C1 segment of cervical spinal cord (tissue), 14 donors: ENCODE measurements around the gene SNRPA1.
"Not testable (repeated sequence)": the region's sequence is repeated elsewhere in the genome, so short reads cannot be mapped to it uniquely, and the experiment has no call there.

ENCODE experiments used
- DNase-seq, 14 donors: peaks; one replicate each; lab custom pipeline; 2025; lab: John Stamatoyannopoulos, UW

Gene SNRPA1

GRCh38 chr15:101296418-101297405 lies 1.7 kb upstream of the SNRPA1 start:
- DNase-seq = no peak

GRCh38 chr15:101295607-101296161 lies 636 bp upstream of the SNRPA1 start:
- DNase-seq = peak in 1 of 14 donors; percentile 31

- DNase-seq = no peak
Observed at GRCh38 chr15:101293122-101293521, 1.9 kb downstream of the SNRPA1 start.

GRCh38 chr15:101288905-101289513 lies 6.0 kb downstream of the SNRPA1 start:
- no peak for DNase-seq

- not testable (repeated sequence) for DNase-seq
Observed at GRCh38 chr15:101287342-101287741, 7.7 kb downstream of the SNRPA1 start.

GRCh38 chr15:101286471-101287114 lies 8.5 kb downstream of the SNRPA1 start:
- DNase-seq = no peak

GRCh38 chr15:101283931-101284330 lies 11.1 kb downstream of the SNRPA1 start:
- no peak for DNase-seq

- no peak for DNase-seq
Observed at GRCh38 chr15:101280007-101280406, 15.0 kb downstream of the SNRPA1 start.

GRCh38 chr15:101277943-101278564 lies 17.0 kb downstream of the SNRPA1 start:
- DNase-seq = no peak

GRCh38 chr15:101277038-101277822 lies 17.8 kb downstream of the SNRPA1 start, which contains the start of gene SELENOS:
SELENOS (minus strand) TSS chr15:101277485; CDS start chr15:101277417, 68 bp downstream.
- DNase-seq = peak; percentile 3 to 89 (median 70)

- no peak for DNase-seq
Observed at GRCh38 chr15:101276501-101277037, 18.5 kb downstream of the SNRPA1 start.

GRCh38 chr15:101275018-101275417 lies 20.0 kb downstream of the SNRPA1 start:
- DNase-seq = no peak

GRCh38 chr15:101273534-101273933 lies 21.5 kb downstream of the SNRPA1 start:
- no peak for DNase-seq

- no peak for DNase-seq
Observed at GRCh38 chr15:101272584-101272983, 22.5 kb downstream of the SNRPA1 start.

- no peak for DNase-seq
Observed at GRCh38 chr15:101269479-101270223, 25.4 kb downstream of the SNRPA1 start.

GRCh38 chr15:101267320-101268104 lies 27.5 kb downstream of the SNRPA1 start:
- DNase-seq = peak in 10 of 14 donors; percentile 17 to 79 (median 40)

- no peak for DNase-seq
Observed at GRCh38 chr15:101266787-101267186, 28.3 kb downstream of the SNRPA1 start.

GRCh38 chr15:101266034-101266433 lies 29.0 kb downstream of the SNRPA1 start:
- DNase-seq = no peak
